ENCODE measurements around the gene KCTD14.
"Not testable (repeated sequence)": the region's sequence is repeated elsewhere in the genome, so short reads cannot be mapped to it uniquely, and the experiment has no call there.

KCTD14 gene

GRCh38 chr11:78020246-78020645 is 2.8 kb downstream of the KCTD14 start:
- no peak for DNase-seq

- no peak for DNase-seq
Measured at GRCh38 chr11:78019808-78020207, 3.3 kb downstream of the KCTD14 start.

DNA sequence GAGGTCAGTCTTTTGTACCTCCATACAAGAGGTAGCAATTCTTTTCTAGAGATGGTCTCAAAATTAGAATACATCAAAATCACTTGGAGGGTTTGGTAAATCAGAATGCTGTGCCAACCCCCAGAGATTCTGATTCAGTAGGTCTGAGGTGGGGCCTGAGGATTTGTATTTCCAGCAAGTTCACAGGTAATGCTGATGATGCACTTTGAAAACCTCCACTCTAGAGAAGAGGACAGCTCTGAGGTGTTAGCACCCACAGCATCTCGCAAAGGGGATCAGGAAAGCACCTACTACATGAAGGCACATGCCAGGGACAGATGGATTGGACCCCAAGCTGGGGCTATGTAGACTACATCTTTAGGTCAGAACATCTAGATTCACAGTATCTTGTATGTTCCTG is 7.2 kb downstream of the KCTD14 start:
- no peak for DNase-seq

DNA sequence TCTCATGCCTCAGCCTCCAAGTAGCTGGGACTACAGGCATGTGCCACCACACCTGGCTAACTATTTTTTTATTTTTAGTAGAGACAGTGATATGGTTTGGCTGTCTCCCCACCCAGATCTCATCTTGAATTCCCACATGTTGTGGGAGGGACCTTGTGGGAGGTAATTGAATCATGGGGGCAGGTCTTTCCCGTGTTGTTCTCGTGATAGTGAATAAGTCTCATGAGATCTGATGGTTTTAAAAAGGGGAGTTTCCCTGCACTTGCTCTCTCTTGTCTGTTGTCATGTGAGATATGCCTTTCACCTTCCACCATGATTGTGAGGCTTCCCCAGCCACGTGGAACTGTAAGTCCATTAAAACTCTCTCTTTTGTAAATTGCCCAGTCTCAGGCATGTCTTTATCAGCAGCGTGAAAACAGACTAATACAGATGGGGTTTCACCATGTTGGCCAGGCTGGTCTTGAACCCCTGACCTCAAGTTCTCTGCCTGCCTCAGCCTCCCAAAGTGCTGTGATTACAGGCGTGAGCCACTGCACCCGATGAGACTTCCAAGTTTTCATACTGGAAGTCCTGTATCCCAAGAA is 8.0 kb downstream of the KCTD14 start:
- not testable (repeated sequence) for DNase-seq

GRCh38 chr11:78011301-78011700 is 11.8 kb downstream of the KCTD14 start:
- no peak for DNase-seq

GRCh38 chr11:78010755-78011154 is 12.3 kb downstream of the KCTD14 start:
- DNase-seq = no peak

- no peak for DNase-seq
Measured at GRCh38 chr11:78010304-78010703, 12.8 kb downstream of the KCTD14 start.

DNA sequence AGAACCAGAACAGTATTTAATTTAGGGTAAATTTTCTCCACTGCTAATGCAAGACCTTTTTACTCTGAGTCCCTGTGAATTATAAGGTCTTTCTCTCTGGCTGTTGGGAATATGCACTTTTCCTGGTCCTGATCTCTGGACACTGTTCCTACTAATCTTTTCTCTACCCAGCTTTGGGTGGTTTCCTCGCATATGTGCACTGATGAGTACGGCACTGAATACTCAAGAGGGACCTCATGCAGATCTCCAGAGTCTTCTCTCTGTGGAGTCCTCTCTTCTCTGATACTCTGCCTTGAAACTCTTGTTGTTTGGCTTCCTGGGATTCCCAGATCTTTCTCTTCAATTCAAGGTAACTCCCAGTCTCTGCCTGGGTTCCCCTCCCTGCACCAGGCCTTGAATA is 14.0 kb downstream of the KCTD14 start:
- no peak for DNase-seq

DNA sequence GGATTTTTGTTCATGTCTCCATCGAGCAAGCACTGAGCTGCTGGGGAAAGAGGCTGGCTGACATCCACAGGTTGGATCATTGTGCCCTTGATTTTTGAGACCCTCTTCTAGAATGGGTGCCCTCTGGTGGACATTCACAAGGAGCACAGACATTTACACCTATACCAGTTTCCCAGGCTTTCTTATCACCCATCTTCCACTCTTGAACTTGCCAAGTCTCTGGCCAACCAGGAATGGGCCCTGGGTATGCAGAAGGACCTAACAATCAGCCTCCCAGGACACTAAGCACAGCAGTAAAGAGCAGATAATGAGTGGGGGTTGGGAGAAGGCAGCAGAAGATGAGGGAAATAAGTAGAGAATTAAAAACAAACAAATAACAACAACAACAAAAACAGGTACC is 22.9 kb downstream of the KCTD14 start:
- no peak for DNase-seq

DNA sequence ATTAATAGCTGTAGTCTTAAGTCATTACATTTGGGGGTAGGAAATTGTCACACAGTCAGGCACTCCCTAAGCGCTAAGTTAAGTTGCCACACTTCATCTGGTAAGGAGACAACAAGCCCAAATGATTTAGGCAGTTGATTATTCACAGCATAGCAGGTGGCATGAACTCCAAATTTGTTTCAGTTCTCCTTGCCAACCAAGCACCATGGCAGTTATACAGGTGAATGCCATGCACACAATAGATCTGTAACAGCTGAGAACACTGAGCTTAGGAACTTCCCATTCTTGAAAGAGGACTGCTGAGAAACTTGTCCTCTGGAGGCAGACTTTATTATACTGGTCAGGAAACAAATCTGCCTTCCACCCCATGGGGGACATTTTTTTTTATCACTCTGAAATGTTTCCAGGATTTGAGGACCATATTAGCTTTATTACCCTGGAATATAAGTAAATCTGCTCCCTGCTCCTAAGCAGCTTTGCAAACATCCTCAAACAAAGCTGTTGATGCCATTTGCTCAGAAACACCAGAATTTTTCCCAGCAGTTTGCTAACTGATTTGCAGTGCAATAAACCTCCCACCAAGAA is 23.5 kb downstream of the KCTD14 start:
- no peak for DNase-seq

DNA sequence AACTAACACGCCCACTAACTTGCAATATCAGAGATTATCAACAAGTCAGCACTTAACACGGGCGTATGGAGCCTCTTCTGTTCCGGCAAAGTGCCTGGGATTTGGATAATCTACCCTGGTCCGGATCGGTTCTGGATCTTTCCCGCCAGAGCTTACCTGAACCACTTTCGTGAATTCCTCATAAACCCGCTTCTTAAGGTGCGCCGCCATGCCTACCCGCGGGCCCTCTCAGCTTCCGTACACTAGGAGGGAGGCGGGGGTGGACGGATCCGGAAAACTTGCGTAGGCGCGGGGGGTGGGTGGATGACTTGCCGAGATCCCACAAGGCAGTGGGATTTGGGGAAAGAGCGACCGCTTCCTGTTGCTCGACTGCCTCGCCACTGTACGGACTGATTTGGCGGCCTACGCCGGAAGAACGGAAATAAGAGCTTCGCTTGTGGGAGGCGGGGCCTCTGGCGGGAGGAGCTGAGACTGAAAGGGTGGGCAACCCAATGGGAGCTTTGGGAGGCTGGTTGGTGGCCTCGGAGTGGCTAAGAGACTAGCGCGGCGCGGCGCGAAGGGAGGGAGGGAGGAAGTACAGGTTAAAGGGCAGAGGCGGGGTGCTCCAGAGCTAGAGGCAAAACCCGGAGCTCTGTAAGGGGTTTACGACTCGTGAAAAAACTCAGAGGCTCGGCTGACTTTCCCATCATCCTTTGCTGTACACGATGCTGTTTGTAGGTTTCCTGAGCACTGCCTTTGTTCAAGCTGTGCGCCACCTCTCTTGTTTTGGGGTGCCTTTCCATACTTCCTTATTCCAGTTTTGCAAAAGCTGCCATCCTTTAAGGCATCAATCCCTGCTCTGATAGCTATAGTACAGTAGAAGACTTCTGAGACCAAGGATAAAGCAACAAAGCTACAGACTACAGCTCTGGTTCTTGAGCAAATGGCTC is 28.4 kb downstream of the KCTD14 start, which contains the start of gene INTS4:
TSS of gene INTS4 (minus strand) at position 235 of the 929 bp plus-strand sequence. CDS start at position 210, 25 bp downstream.
- DNase-seq = peak; percentile 94

- DNase-seq = no peak
Measured at GRCh38 chr11:77993902-77994301, 29.2 kb downstream of the KCTD14 start.

DNA sequence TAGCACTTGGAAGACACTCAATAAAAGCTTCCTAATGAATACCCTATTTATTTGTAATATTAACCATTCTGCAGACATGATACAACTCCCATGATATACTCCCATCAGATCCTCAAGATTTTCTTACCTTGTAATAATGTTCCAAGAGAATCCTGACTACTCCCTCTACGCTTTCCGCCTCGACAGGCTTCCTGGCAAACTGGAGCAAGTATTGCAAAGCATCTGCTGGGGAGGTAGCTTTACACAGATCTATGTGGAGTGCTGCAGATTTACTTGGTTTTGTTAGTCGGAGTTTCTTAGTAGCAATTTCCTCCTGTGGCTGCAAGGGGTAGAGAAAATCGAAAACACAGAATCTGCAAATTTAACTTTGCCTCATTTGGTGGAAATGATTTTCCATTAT is 32.1 kb downstream of the KCTD14 start:
- DNase-seq = no peak

- DNase-seq = not testable (repeated sequence)
Measured at GRCh38 chr11:77986456-77986855, 36.6 kb downstream of the KCTD14 start.

- DNase-seq = no peak
Measured at GRCh38 chr11:77981346-77981947, 41.6 kb downstream of the KCTD14 start.

DNA sequence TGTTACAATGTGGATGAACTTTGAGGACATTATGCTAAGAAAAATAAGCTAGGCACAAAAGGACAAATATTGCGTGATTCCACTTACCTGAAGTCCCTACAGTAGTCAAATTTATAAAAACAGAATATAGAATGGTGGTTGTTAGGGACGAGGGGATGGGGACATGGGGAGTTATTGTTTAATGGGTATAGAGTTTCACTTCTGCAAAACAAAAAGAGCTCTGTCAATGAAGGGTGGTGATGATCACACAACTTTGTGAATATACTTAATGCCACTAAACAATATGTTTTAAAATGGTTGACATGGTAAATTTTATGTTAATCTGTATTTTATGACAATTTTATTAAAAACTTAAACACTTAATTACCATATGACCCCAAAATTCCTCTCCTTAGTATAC is 54.7 kb downstream of the KCTD14 start:
- DNase-seq = no peak

- DNase-seq = no peak
Measured at GRCh38 chr11:77967753-77968152, 55.3 kb downstream of the KCTD14 start.

GRCh38 chr11:77967121-77967520 is 56.0 kb downstream of the KCTD14 start:
- DNase-seq = no peak

- DNase-seq = no peak
Measured at GRCh38 chr11:77966338-77966737, 56.7 kb downstream of the KCTD14 start.

Data from T-helper 9 cell (primary cell).